ENCODE results near the gene DIP2B.
"Not testable (repeated sequence)": the region's sequence is repeated elsewhere in the genome, so short reads cannot be mapped to it uniquely, and the experiment has no call there.

The DIP2B gene

DNA sequence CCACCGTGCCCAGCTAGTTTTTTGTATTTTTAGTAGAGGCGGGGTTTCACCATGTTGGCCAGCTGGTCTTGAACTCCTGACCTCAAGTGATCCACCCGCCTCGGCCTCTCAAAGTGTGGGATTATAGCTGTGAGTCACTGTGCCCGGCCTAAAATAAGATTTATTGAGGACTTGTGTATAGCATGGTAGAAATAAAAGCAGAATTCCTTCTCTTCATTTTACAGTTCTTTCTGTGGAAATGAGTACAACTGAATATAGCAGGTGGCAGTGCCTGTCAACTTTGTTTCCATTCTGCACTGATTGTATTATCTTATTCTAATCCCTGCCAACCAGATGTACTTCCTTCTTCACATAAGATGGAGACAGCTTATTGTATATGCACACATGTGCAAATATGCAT, 41.0 kb downstream of the DIP2B start:
- peaks cover 6% of the 10 kb centered on the region for H3K4me1 Mint-ChIP-seq

DNA sequence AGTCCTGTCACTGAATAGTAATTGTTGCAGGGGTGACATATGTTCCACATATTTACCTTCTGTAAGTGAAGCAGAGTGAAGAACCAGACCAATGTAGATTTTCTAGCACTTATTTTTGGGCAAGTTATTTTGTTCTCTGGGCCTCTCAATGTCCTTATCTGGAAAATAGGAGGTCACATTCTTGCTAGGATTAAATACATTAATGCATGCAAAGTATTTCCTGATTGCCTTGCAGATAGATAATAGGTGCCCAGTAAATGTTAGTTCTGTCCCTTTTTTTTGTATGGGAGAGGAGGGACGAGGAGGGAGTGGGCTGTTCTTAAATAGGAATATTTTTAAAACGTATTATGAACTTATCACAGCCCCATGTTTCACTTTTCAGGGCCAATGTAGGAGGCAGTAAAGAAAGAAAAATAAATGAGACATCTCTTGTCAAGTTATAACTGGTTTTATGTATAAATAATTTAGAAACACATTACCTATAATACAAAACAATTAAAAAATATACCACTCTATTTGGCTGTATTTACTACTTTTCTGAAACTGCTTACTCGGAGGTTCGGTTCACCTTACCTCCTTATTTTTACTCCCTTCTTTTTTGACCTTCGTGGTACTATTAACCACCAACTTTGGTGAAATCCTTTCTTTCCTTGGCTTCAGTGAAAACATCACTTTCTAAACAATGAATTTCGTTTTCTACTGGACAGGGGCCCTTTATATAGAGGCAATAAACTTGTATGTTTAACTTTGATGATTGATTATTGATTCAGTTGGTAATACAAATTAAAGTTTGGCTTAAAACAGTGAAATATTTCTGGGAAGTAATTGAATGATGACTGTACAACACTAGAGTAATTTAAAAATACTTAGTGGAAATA, 41.9 kb downstream of the DIP2B start:
- peaks cover 3% of the 10 kb centered on the region for H3K36me3 Mint-ChIP-seq (ENCODE audit: insufficient read depth)
- no peaks in the 10 kb centered on the region for H3K9me3 Mint-ChIP-seq
- no peak overlapping the region for H3K4me3 Mint-ChIP-seq
- no peaks in the 10 kb centered on the region for H3K27me3 Mint-ChIP-seq
- no peak overlapping the region for H3K27ac Mint-ChIP-seq (ENCODE audit: low read depth)
- ATAC-seq (replicated peaks; ENCODE audit: extremely low read depth, poor library complexity, severe bottlenecking): no peak
- peaks cover 15% of the 10 kb centered on the region for H3K4me1 Mint-ChIP-seq
- no peak for DNase-seq (ENCODE audit: low spot score in 2 of 2)

More for the DNA sequence above, 41.0 kb downstream of the DIP2B start:
- no peak overlapping the region for H3K4me3 Mint-ChIP-seq
- DNase-seq (ENCODE audit: low spot score in 2 of 2): no peak
- H3K36me3 Mint-ChIP-seq (ENCODE audit: insufficient read depth): peaks cover 3% of the 10 kb centered on the region
- no peaks in the 10 kb centered on the region for H3K9me3 Mint-ChIP-seq
- no peak for ATAC-seq (replicated peaks; ENCODE audit: extremely low read depth, poor library complexity, severe bottlenecking)
- no peak overlapping the region for H3K27ac Mint-ChIP-seq (ENCODE audit: low read depth)
- no peaks in the 10 kb centered on the region for H3K27me3 Mint-ChIP-seq

DNA sequence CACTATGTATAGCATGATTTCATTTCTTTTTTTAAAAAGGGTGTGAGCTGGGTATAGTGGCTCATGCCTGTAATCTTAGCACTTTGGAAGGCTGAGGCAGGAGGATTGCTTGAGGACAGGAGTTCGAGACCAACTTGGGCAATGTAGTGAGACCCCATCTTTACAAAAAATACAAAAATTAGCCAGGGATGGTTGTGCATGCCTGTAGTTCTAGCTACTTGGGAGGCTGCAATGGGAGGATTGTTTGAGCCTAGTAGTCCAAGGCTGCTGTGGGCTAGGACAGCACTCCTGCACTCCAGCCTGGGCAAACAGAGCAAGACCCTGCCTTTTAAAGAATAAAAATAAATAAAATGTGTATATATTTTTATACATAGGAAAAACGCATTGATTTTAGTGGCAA, 43.0 kb downstream of the DIP2B start:
- peaks cover 4% of the 10 kb centered on the region for H3K36me3 Mint-ChIP-seq (ENCODE audit: insufficient read depth)
- H3K27me3 Mint-ChIP-seq: no peaks in the 10 kb centered on the region
- DNase-seq (ENCODE audit: low spot score in 2 of 2) (no peak), ATAC-seq (replicated peaks; ENCODE audit: extremely low read depth, poor library complexity, severe bottlenecking) (no peak)
- no peaks in the 10 kb centered on the region for H3K9me3 Mint-ChIP-seq
- H3K27ac Mint-ChIP-seq (ENCODE audit: low read depth): no peak overlapping the region
- H3K4me1 Mint-ChIP-seq: peaks cover 20% of the 10 kb centered on the region
- H3K4me3 Mint-ChIP-seq: no peak overlapping the region

DNA sequence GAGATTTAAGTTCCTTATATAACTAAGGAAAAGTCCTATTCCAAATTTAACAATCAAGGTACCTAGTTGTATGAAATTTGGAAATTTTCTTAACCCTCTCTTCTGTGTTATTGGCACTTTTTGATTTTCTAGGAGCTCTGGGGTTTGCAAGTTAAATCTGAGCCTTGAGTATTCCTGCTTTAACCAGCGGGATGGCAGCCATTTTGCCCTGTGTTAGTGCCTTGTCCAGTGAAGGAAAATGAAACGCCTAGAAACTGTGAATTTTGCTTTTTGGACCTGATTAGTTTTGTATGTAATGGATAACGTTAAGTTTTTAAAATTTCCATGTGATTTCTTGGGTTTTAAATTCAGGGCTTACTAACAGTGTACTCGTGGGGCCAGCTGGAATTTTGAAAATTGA, 45.1 kb downstream of the DIP2B start:
- ATAC-seq (replicated peaks; ENCODE audit: extremely low read depth, poor library complexity, severe bottlenecking): no peak
- no peak overlapping the region for H3K27ac Mint-ChIP-seq (ENCODE audit: low read depth)
- peaks cover 33% of the 10 kb centered on the region for H3K4me1 Mint-ChIP-seq
- H3K9me3 Mint-ChIP-seq: no peaks in the 10 kb centered on the region
- no peak for DNase-seq (ENCODE audit: low spot score in 2 of 2)
- no peak overlapping the region for H3K4me3 Mint-ChIP-seq
- peaks cover 4% of the 10 kb centered on the region for H3K36me3 Mint-ChIP-seq (ENCODE audit: insufficient read depth)
- no peaks in the 10 kb centered on the region for H3K27me3 Mint-ChIP-seq

- no peaks in the 10 kb centered on the region for H3K27me3 Mint-ChIP-seq
- no peak overlapping the region for H3K4me3 Mint-ChIP-seq
- peaks cover 4% of the 10 kb centered on the region for H3K36me3 Mint-ChIP-seq (ENCODE audit: insufficient read depth)
- H3K4me1 Mint-ChIP-seq: peaks cover 41% of the 10 kb centered on the region
- no peak overlapping the region for H3K27ac Mint-ChIP-seq (ENCODE audit: low read depth)
- no peaks in the 10 kb centered on the region for H3K9me3 Mint-ChIP-seq
- DNase-seq (ENCODE audit: low spot score in 2 of 2) (no peak), ATAC-seq (replicated peaks; ENCODE audit: extremely low read depth, poor library complexity, severe bottlenecking) (no peak)
Measured at GRCh38 chr12:50550530-50551223, 45.9 kb downstream of the DIP2B start.

- Mint-ChIP-seq H3K4me1 (peaks cover 44% of the 10 kb centered on the region), H3K27me3 (no peaks in the 10 kb centered on the region), H3K9me3 (no peaks in the 10 kb centered on the region), H3K36me3 (ENCODE audit: insufficient read depth) (peaks cover 4% of the 10 kb centered on the region), H3K27ac (ENCODE audit: low read depth) (no peak overlapping the region), H3K4me3 (no peak overlapping the region)
- no peak for ATAC-seq (replicated peaks; ENCODE audit: extremely low read depth, poor library complexity, severe bottlenecking)
- DNase-seq (ENCODE audit: low spot score in 2 of 2): no peak
Measured at GRCh38 chr12:50551866-50552265, 47.1 kb downstream of the DIP2B start.

- no peaks in the 10 kb centered on the region for H3K9me3 Mint-ChIP-seq
- no peak overlapping the region for H3K27ac Mint-ChIP-seq (ENCODE audit: low read depth)
- DNase-seq (ENCODE audit: low spot score in 2 of 2): no peak
- H3K4me1 Mint-ChIP-seq: peaks cover 40% of the 10 kb centered on the region
- no peak overlapping the region for H3K4me3 Mint-ChIP-seq
- ATAC-seq (replicated peaks; ENCODE audit: extremely low read depth, poor library complexity, severe bottlenecking): no peak
- peaks cover 6% of the 10 kb centered on the region for H3K36me3 Mint-ChIP-seq (ENCODE audit: insufficient read depth)
- no peaks in the 10 kb centered on the region for H3K27me3 Mint-ChIP-seq
Measured at GRCh38 chr12:50554651-50555050, 49.9 kb downstream of the DIP2B start.

DNA sequence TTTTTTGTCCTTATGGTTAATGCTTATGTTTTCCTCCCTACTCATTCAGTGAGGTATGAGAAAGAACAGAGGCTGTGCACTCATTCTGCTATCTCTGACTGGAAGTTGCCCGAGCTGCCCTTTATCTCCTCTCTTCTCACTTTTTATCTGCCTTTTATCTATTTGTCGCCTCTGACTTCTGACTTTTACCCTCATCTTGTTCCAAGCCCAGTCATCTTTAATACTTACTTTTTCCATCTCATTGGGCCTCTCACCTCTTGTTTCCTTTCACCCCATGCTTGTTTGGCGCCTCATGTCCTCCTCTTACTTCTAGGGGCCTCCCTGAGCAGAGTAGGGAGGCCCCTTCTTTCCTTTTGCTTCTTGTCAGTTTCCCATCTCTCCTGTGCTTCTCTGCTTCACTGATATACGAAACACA, 50.7 kb downstream of the DIP2B start:
- ATAC-seq (replicated peaks; ENCODE audit: extremely low read depth, poor library complexity, severe bottlenecking) (no peak), DNase-seq (ENCODE audit: low spot score in 2 of 2) (no peak)
- Mint-ChIP-seq H3K36me3 (ENCODE audit: insufficient read depth) (peaks cover 6% of the 10 kb centered on the region), H3K27me3 (no peaks in the 10 kb centered on the region), H3K4me3 (no peak overlapping the region), H3K9me3 (no peaks in the 10 kb centered on the region), H3K4me1 (peaks cover 40% of the 10 kb centered on the region), H3K27ac (ENCODE audit: low read depth) (no peak overlapping the region)

DNA sequence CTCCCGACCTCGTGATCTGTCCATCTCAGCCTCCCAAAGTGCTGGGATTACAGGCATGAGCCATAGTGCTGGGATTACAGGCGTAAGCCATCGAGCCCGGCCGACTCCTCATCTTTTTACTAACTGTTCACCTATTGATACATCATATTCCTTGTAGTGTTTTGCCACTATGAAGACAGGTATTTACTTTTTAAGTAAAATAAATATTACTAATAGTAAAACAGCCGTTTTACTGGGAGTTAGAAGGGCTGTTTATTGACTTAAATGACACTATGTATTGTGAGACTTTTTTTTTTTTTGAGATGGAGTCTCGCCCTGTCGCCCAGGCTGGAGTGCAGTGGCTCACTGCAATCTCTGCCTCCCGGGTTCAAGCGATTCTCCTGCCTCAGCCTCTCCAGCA, 51.5 kb downstream of the DIP2B start:
- H3K4me3 Mint-ChIP-seq: no peak overlapping the region
- no peaks in the 10 kb centered on the region for H3K9me3 Mint-ChIP-seq
- H3K27me3 Mint-ChIP-seq: no peaks in the 10 kb centered on the region
- ATAC-seq (replicated peaks; ENCODE audit: extremely low read depth, poor library complexity, severe bottlenecking): no peak
- DNase-seq (ENCODE audit: low spot score in 2 of 2): no peak
- H3K36me3 Mint-ChIP-seq (ENCODE audit: insufficient read depth): peaks cover 6% of the 10 kb centered on the region
- no peak overlapping the region for H3K27ac Mint-ChIP-seq (ENCODE audit: low read depth)
- H3K4me1 Mint-ChIP-seq: peaks cover 36% of the 10 kb centered on the region

DNA sequence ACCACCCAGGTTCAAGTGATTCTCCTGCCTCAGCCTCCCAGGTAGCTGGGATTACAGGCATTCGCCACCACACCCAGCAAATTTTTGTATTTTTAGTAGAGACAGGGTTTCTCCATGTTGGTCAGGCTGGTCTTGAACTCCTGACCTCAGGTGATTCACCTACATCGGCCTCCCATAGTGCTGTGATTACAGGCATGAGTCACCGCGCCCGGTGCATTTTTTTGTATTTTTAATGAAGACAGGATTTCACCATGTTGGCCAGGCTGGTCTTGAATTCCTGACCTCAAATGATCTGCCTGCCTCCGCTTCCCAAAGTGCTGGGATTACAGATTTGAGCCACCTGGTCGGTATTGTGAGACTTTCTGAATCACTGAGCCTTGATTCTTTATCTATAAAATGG, 52.0 kb downstream of the DIP2B start:
- H3K27me3 Mint-ChIP-seq; ATAC-seq (replicated peaks; ENCODE audit: extremely low read depth, poor library complexity, severe bottlenecking); H3K4me3 Mint-ChIP-seq; H3K9me3 Mint-ChIP-seq; DNase-seq (ENCODE audit: low spot score in 2 of 2); H3K36me3 Mint-ChIP-seq (ENCODE audit: insufficient read depth); H3K27ac Mint-ChIP-seq (ENCODE audit: low read depth): not testable (repeated sequence)
- peaks cover 32% of the 10 kb centered on the region for H3K4me1 Mint-ChIP-seq

DNA sequence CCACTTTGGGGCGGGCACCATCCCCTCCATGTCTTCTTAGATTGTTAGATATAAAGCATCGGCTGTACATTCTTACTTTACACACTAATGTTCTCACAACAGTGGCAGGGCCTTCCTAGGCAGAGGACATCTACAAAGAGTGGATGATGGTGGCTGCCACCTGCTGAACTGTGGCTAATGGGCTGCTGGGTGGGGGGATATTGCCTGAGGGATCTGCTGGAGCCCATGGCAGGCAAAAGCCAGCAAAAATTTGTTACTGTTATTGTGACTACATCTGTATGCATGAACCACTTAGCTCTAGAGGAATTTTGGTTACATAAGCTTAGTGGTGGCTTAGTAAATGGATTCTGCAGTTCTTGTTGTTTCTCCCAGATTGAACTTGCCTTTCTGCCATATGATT, 52.6 kb downstream of the DIP2B start:
- Mint-ChIP-seq H3K36me3 (ENCODE audit: insufficient read depth) (peaks cover 4% of the 10 kb centered on the region), H3K4me1 (peaks cover 33% of the 10 kb centered on the region), H3K27me3 (no peaks in the 10 kb centered on the region), H3K9me3 (no peaks in the 10 kb centered on the region), H3K4me3 (no peak overlapping the region), H3K27ac (ENCODE audit: low read depth) (no peak overlapping the region)
- DNase-seq (ENCODE audit: low spot score in 2 of 2) (no peak), ATAC-seq (replicated peaks; ENCODE audit: extremely low read depth, poor library complexity, severe bottlenecking) (no peak)

- peaks cover 30% of the 10 kb centered on the region for H3K4me1 Mint-ChIP-seq
- H3K9me3 Mint-ChIP-seq: no peaks in the 10 kb centered on the region
- H3K27me3 Mint-ChIP-seq: no peaks in the 10 kb centered on the region
- DNase-seq (ENCODE audit: low spot score in 2 of 2) (no peak), ATAC-seq (replicated peaks; ENCODE audit: extremely low read depth, poor library complexity, severe bottlenecking) (no peak)
- no peak overlapping the region for H3K27ac Mint-ChIP-seq (ENCODE audit: low read depth)
- H3K36me3 Mint-ChIP-seq (ENCODE audit: insufficient read depth): peaks cover 2% of the 10 kb centered on the region
- no peak overlapping the region for H3K4me3 Mint-ChIP-seq
Measured at GRCh38 chr12:50558970-50559369, 54.2 kb downstream of the DIP2B start.
